ENCODE results near the gene CEP72. TPM values are rescaled to one million over a fixed set of nuclear protein-coding genes. Genes with fewer than 3 reads are reported as not detected.

Gene CEP72
- total RNA-seq, 2 experiments from 2014 or later = 24.1 to 24.2 TPM

GRCh38 chr5:643811-644271 lies 31.7 kb downstream of the CEP72 start:
- POLR2A ChIA-PET = interaction anchor here (1.3 kb wide), 1 partner anchor 10 kb away, joined by 4 read pairs; no protein-coding TSS in a partner anchor
- H3K27ac Mint-ChIP-seq = no peak overlapping the region
- no peak for DNase-seq
- H3K4me3 Mint-ChIP-seq = no peak overlapping the region
- no peaks in the 10 kb centered on the region for H3K9me3 Mint-ChIP-seq
- CTCF ChIA-PET = no interaction called here
- peaks cover 2% of the 10 kb centered on the region for H3K4me1 Mint-ChIP-seq
- no peaks in the 10 kb centered on the region for H3K27me3 Mint-ChIP-seq
- H3K36me3 Mint-ChIP-seq (ENCODE audit: low read depth) = peaks cover 36% of the 10 kb centered on the region

- no peak overlapping the region for H3K27ac Mint-ChIP-seq
- CTCF ChIA-PET = no interaction called here
- no peaks in the 10 kb centered on the region for H3K9me3 Mint-ChIP-seq
- H3K27me3 Mint-ChIP-seq = no peaks in the 10 kb centered on the region
- POLR2A ChIA-PET = no interaction called here
- DNase-seq = no peak
- H3K4me1 Mint-ChIP-seq = peaks cover 2% of the 10 kb centered on the region
- H3K36me3 Mint-ChIP-seq (ENCODE audit: low read depth) = peaks cover 36% of the 10 kb centered on the region
- no peak overlapping the region for H3K4me3 Mint-ChIP-seq
Measured at GRCh38 chr5:644509-644908, 32.4 kb downstream of the CEP72 start.

- peaks cover 34% of the 10 kb centered on the region for H3K36me3 Mint-ChIP-seq (ENCODE audit: low read depth)
- H3K4me3 Mint-ChIP-seq = no peak overlapping the region
Measured at GRCh38 chr5:644971-645370, 32.8 kb downstream of the CEP72 start.

GRCh38 chr5:645421-645820 lies 33.3 kb downstream of the CEP72 start:
- Mint-ChIP-seq H3K27ac (no peak overlapping the region), H3K9me3 (no peaks in the 10 kb centered on the region), H3K36me3 (ENCODE audit: low read depth) (peaks cover 30% of the 10 kb centered on the region), H3K4me3 (no peak overlapping the region), H3K27me3 (no peaks in the 10 kb centered on the region), H3K4me1 (peaks cover 2% of the 10 kb centered on the region)
- ChIA-PET POLR2A (no interaction called here), CTCF (no interaction called here)
- no peak for DNase-seq

More at GRCh38 chr5:644971-645370, 32.8 kb downstream of the CEP72 start:
- no peak overlapping the region for H3K27ac Mint-ChIP-seq
- H3K4me1 Mint-ChIP-seq = peaks cover 2% of the 10 kb centered on the region
- ChIA-PET POLR2A (no interaction called here), CTCF (no interaction called here)
- H3K27me3 Mint-ChIP-seq = no peaks in the 10 kb centered on the region
- H3K9me3 Mint-ChIP-seq = no peaks in the 10 kb centered on the region
- DNase-seq = no peak

- peaks cover 2% of the 10 kb centered on the region for H3K4me1 Mint-ChIP-seq
- H3K27me3 Mint-ChIP-seq = no peaks in the 10 kb centered on the region
- no peaks in the 10 kb centered on the region for H3K9me3 Mint-ChIP-seq
- ChIA-PET CTCF (no interaction called here), POLR2A (no interaction called here)
- no peak for DNase-seq
- no peak overlapping the region for H3K4me3 Mint-ChIP-seq
- H3K27ac Mint-ChIP-seq = no peak overlapping the region
- peaks cover 24% of the 10 kb centered on the region for H3K36me3 Mint-ChIP-seq (ENCODE audit: low read depth)
Measured at GRCh38 chr5:646396-647201, 34.5 kb downstream of the CEP72 start.

GRCh38 chr5:647311-647710 lies 35.2 kb downstream of the CEP72 start:
- no peak overlapping the region for H3K4me3 Mint-ChIP-seq
- POLR2A ChIA-PET = no interaction called here
- peaks cover 24% of the 10 kb centered on the region for H3K36me3 Mint-ChIP-seq (ENCODE audit: low read depth)
- H3K9me3 Mint-ChIP-seq = no peaks in the 10 kb centered on the region
- no peak overlapping the region for H3K27ac Mint-ChIP-seq
- CTCF ChIA-PET = no interaction called here
- H3K27me3 Mint-ChIP-seq = no peaks in the 10 kb centered on the region
- no peak for DNase-seq
- H3K4me1 Mint-ChIP-seq = peaks cover 2% of the 10 kb centered on the region

- ChIA-PET POLR2A (no interaction called here), CTCF (no interaction called here)
- H3K4me1 Mint-ChIP-seq = peaks cover 2% of the 10 kb centered on the region
Measured at GRCh38 chr5:647727-648126, 35.6 kb downstream of the CEP72 start.

GRCh38 chr5:651296-652022 lies 39.3 kb downstream of the CEP72 start:
- CTCF ChIA-PET = no interaction called here
- Mint-ChIP-seq H3K4me1 (no peaks in the 10 kb centered on the region), H3K9me3 (no peaks in the 10 kb centered on the region)

More at GRCh38 chr5:647727-648126, 35.6 kb downstream of the CEP72 start:
- no peaks in the 10 kb centered on the region for H3K27me3 Mint-ChIP-seq
- no peak overlapping the region for H3K27ac Mint-ChIP-seq
- H3K9me3 Mint-ChIP-seq = no peaks in the 10 kb centered on the region
- peaks cover 24% of the 10 kb centered on the region for H3K36me3 Mint-ChIP-seq (ENCODE audit: low read depth)
- no peak for DNase-seq
- H3K4me3 Mint-ChIP-seq = no peak overlapping the region

GRCh38 chr5:652023-652515 lies 39.9 kb downstream of the CEP72 start:
- no peaks in the 10 kb centered on the region for H3K9me3 Mint-ChIP-seq
- H3K27ac Mint-ChIP-seq = no peak overlapping the region
- H3K4me3 Mint-ChIP-seq = no peak overlapping the region
- CTCF ChIA-PET = no interaction called here
- POLR2A ChIA-PET = no interaction called here
- H3K36me3 Mint-ChIP-seq (ENCODE audit: low read depth) = peaks cover 10% of the 10 kb centered on the region
- no peaks in the 10 kb centered on the region for H3K4me1 Mint-ChIP-seq
- no peak for DNase-seq
- H3K27me3 Mint-ChIP-seq = no peaks in the 10 kb centered on the region

More at GRCh38 chr5:651296-652022, 39.3 kb downstream of the CEP72 start:
- peaks cover 8% of the 10 kb centered on the region for H3K36me3 Mint-ChIP-seq (ENCODE audit: low read depth)
- no peak for DNase-seq
- H3K27me3 Mint-ChIP-seq = no peaks in the 10 kb centered on the region
- no peak overlapping the region for H3K27ac Mint-ChIP-seq
- H3K4me3 Mint-ChIP-seq = no peak overlapping the region
- POLR2A ChIA-PET = no interaction called here

- Mint-ChIP-seq H3K36me3 (ENCODE audit: low read depth) (peaks cover 15% of the 10 kb centered on the region), H3K9me3 (no peaks in the 10 kb centered on the region), H3K4me1 (no peaks in the 10 kb centered on the region), H3K27ac (no peak overlapping the region), H3K27me3 (no peaks in the 10 kb centered on the region), H3K4me3 (no peak overlapping the region)
- CTCF ChIA-PET = interaction anchor here (1.4 kb wide), 1 partner anchor 17 kb away, joined by 5 read pairs; no protein-coding TSS in a partner anchor
- DNase-seq = no peak
- POLR2A ChIA-PET = no interaction called here
Measured at GRCh38 chr5:652773-653350, 40.7 kb downstream of the CEP72 start.

- DNase-seq = no peak
Measured at GRCh38 chr5:654071-654778, 42.1 kb downstream of the CEP72 start.

GRCh38 chr5:655406-655805 lies 43.3 kb downstream of the CEP72 start:
- Mint-ChIP-seq H3K4me1 (no peaks in the 10 kb centered on the region), H3K27ac (no peak overlapping the region), H3K4me3 (no peak overlapping the region), H3K9me3 (no peaks in the 10 kb centered on the region), H3K27me3 (no peaks in the 10 kb centered on the region), H3K36me3 (ENCODE audit: low read depth) (peaks cover 34% of the 10 kb centered on the region)
- ChIA-PET CTCF (no interaction called here), POLR2A (no interaction called here)
- DNase-seq = no peak

More at GRCh38 chr5:654071-654778, 42.1 kb downstream of the CEP72 start:
- no peaks in the 10 kb centered on the region for H3K4me1 Mint-ChIP-seq
- ChIA-PET CTCF (interaction anchor here (1.4 kb wide), 1 partner anchor 16 kb away, joined by 5 read pairs; no protein-coding TSS in a partner anchor), POLR2A (interaction anchor here (1.1 kb wide), 1 partner anchor 11 kb away, joined by 4 read pairs; no protein-coding TSS in a partner anchor)
- peaks cover 25% of the 10 kb centered on the region for H3K36me3 Mint-ChIP-seq (ENCODE audit: low read depth)
- no peak overlapping the region for H3K27ac Mint-ChIP-seq
- H3K27me3 Mint-ChIP-seq = no peaks in the 10 kb centered on the region
- no peaks in the 10 kb centered on the region for H3K9me3 Mint-ChIP-seq
- no peak overlapping the region for H3K4me3 Mint-ChIP-seq

- no peak overlapping the region for H3K4me3 Mint-ChIP-seq
- no peak for DNase-seq
- H3K27me3 Mint-ChIP-seq = no peaks in the 10 kb centered on the region
- no peak overlapping the region for H3K27ac Mint-ChIP-seq
- ChIA-PET CTCF (no interaction called here), POLR2A (no interaction called here)
- H3K4me1 Mint-ChIP-seq = no peaks in the 10 kb centered on the region
- H3K36me3 Mint-ChIP-seq (ENCODE audit: low read depth) = peaks cover 42% of the 10 kb centered on the region
- H3K9me3 Mint-ChIP-seq = no peaks in the 10 kb centered on the region
Measured at GRCh38 chr5:657570-657969, 45.4 kb downstream of the CEP72 start.
